Left lung (tissue), 10 donors: ENCODE measurements around the gene MEIS3. TPM values are rescaled to one million over a fixed set of nuclear protein-coding genes. Genes with fewer than 3 reads are reported as not detected.
A peak's percentile ranks its signal among the peaks of the same experiment; 100 is the strongest.

Source experiments
- ATAC-seq: fragments of 200-7000 bp; cut with Tn5 transposase; one replicate; pipeline ENCODE4 v1.9.1; 2020; ENCODE audit warnings: moderate library complexity
- DNase-seq, 4 donors: peaks; one replicate each; pipeline ENCODE4 v3.0.0-alpha.2; 2013 to 2020
- H3K27ac ChIP-seq, 2 donors: fragments of 200-600 bp; sonication (generic) in 1 of 2; one replicate each; pipeline versions ENCODE4 v1.5.0 to v1.8.0; 2020 to 2021
- H3K27me3 ChIP-seq, 2 donors: fragments of 200-600 bp; sonication (generic) in 1 of 2; one replicate each; pipeline versions ENCODE4 v1.5.0 to v1.8.0; 2020 to 2021
- H3K36me3 ChIP-seq, 2 donors: fragments of 200-600 bp; sonication (generic) in 1 of 2; one replicate each; pipeline versions ENCODE4 v1.5.0 to v1.8.0; 2020 to 2021
- H3K4me1 ChIP-seq, 2 donors: fragments of 200-600 bp; one replicate each; pipeline ENCODE4 v1.8.0; 2021
- H3K4me3 ChIP-seq, 2 donors: fragments of 200-600 bp; sonication (generic) in 1 of 2; one replicate each; pipeline versions ENCODE4 v1.5.0 to v1.8.0; 2020 to 2021; ENCODE audit warnings: mild to moderate bottlenecking in 1 of 2
- H3K9me3 ChIP-seq, 2 donors: fragments of 200-600 bp; sonication (generic) in 1 of 2; one replicate each; pipeline versions ENCODE4 v1.5.0 to v1.8.0; 2020 to 2021
- CTCF ChIP-seq, 2 donors: fragments of 200-600 bp; sonication (generic) in 1 of 2; IDR thresholded peaks; one replicate each; pipeline versions ENCODE4 v1.5.0 to v1.8.0; 2021; ENCODE audit warnings: antibody characterized with exemption in 2 of 2
- intact Hi-C, 2 donors: fragments of 100-400 bp; cut with DNase I; formaldehyde crosslinking; loops; one replicate each; pipeline versions ENCODE4 v1.11.2 to v1.14.2; 2022
- polyA plus RNA-seq, 6 donors: library from polyadenylated mRNA; unstranded; fragments of 120-200 nt; gene quantifications; one replicate each; pipeline ENCODE4 v1.2.1, GENCODE V29; 2013; ENCODE audit not compliant: insufficient read length in 6 of 6
- total RNA-seq, 2 donors: library from RNA; stranded (reverse); fragmentation: NEBNext Ultra II Directional; extraction: Animal tissue kit (Norgen Biotek cat#: 25700); gene quantifications; one replicate each; pipeline ENCODE4 v1.2.1, GENCODE V29; 2021
- donor health status: DM: no; HTN: yes; CAD: no.
- donor health status: DM: no; HTN: no; CAD: no.

MEIS3 gene
- total and polyA plus RNA-seq, 8 donors = 6.7 to 30.2 (median 23.8) TPM

- no peaks in the 10 kb centered on the region for H3K9me3 ChIP-seq
- no peak overlapping the region for H3K27ac ChIP-seq
- no peaks in the 10 kb centered on the region for H3K4me1 ChIP-seq
- no peaks in the 10 kb centered on the region for H3K36me3 ChIP-seq
- peaks cover 13 to 88% of the 10 kb centered on the region in 2 donors for H3K27me3 ChIP-seq
- intact Hi-C loops = no loop called here
- no peak overlapping the region for H3K4me3 ChIP-seq
- DNase-seq = peak in 1 of 4 donors; percentile 19
- TF ChIP-seq CTCF (IDR thresholded peaks at IDR 0.05) = no peak
- no peak for ATAC-seq
Observed at GRCh38 chr19:47411101-47411500, 8.2 kb downstream of the MEIS3 start.

- Histone ChIP-seq H3K36me3 (no peaks in the 10 kb centered on the region), H3K9me3 (no peaks in the 10 kb centered on the region), H3K4me3 (no peak overlapping the region), H3K27me3 (peaks cover 9 to 88% of the 10 kb centered on the region in 2 donors), H3K4me1 (no peaks in the 10 kb centered on the region), H3K27ac (no peak overlapping the region)
- no peak for TF ChIP-seq CTCF (IDR thresholded peaks at IDR 0.05)
- ATAC-seq (no peak), DNase-seq (no peak)
- intact Hi-C loops = no loop called here
Observed at GRCh38 chr19:47408156-47408938, 11.0 kb downstream of the MEIS3 start.

- Histone ChIP-seq H3K36me3 (no peaks in the 10 kb centered on the region), H3K27me3 (peaks cover 9 to 88% of the 10 kb centered on the region in 2 donors), H3K4me3 (no peak overlapping the region), H3K9me3 (no peaks in the 10 kb centered on the region), H3K4me1 (no peaks in the 10 kb centered on the region), H3K27ac (no peak overlapping the region)
- intact Hi-C loops = no loop called here
- DNase-seq (no peak), ATAC-seq (no peak)
- TF ChIP-seq CTCF (IDR thresholded peaks at IDR 0.05) = no peak
Observed at GRCh38 chr19:47407417-47407774, 11.9 kb downstream of the MEIS3 start.

DNA sequence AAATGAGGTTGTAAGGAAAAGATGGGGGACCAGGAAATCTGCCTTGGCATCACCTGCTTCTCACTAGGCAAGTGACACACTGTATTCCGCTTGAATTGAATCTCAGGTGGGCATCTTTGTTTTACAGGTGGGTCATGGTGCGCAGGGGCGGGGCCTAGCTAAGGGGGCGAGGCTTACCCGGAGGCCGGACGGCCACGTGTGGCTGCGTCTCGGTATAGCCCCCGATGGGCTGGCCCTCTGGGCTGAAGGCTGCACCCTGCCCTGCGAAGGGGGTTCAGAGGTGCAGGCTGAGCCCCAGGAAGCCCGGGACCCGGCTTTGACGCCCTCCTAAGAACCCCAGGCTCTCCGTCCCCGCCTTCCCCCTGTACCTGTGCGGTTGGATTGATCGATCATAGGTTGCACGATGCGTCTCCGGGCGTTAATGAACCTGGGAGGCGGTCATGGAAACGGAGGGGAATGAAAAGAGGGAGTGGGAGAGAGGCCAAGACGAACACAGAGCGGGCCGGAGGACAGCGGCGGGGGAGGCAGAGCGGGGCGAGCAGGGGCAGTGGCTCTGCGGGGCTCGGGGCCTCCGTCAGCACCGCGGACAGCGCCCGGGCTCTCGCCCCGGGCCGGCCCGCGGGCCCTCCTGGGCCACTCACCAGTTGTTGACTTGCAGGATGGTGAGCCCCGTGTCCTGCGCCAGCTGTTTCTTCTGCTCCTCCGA is 12.5 kb downstream of the MEIS3 start:
- ATAC-seq (peak; percentile 71), DNase-seq (peak in 2 of 4 donors; percentile 42 to 69)
- no peak overlapping the region for H3K4me3 ChIP-seq
- no peaks in the 10 kb centered on the region for H3K9me3 ChIP-seq
- H3K36me3 ChIP-seq = no peaks in the 10 kb centered on the region
- intact Hi-C loops = no loop called here
- peaks cover 9 to 89% of the 10 kb centered on the region in 2 donors for H3K27me3 ChIP-seq
- no peak overlapping the region for H3K27ac ChIP-seq
- no peak for TF ChIP-seq CTCF (IDR thresholded peaks at IDR 0.05)
- H3K4me1 ChIP-seq = no peaks in the 10 kb centered on the region

- Histone ChIP-seq H3K27ac (no peak overlapping the region), H3K4me1 (no peaks in the 10 kb centered on the region), H3K27me3 (peaks cover 9 to 94% of the 10 kb centered on the region in 2 donors), H3K4me3 (no peak overlapping the region), H3K36me3 (no peaks in the 10 kb centered on the region), H3K9me3 (no peaks in the 10 kb centered on the region)
- ATAC-seq (no peak), DNase-seq (no peak)
- no peak for TF ChIP-seq CTCF (IDR thresholded peaks at IDR 0.05)
- intact Hi-C loops = no loop called here
Observed at GRCh38 chr19:47405854-47406417, 13.4 kb downstream of the MEIS3 start.
